ENCODE data around the gene ABCB8. TPM values are rescaled to one million over a fixed set of nuclear protein-coding genes. Genes with fewer than 3 reads are reported as not detected.
A peak's percentile ranks its signal among the peaks of the same experiment; 100 is the strongest.
"Not testable (repeated sequence)": the region's sequence is repeated elsewhere in the genome, so short reads cannot be mapped to it uniquely, and the experiment has no call there.

ABCB8 gene
- total RNA-seq, 1 experiment from 2014 or later: 37.0 TPM

GRCh38 chr7:151013733-151014497, 14.3 kb upstream of the ABCB8 start:
- no peak for DNase-seq (ENCODE audit: low read depth)

- DNase-seq (ENCODE audit: low read depth): no peak
Observed at GRCh38 chr7:151014950-151015349, 13.3 kb upstream of the ABCB8 start.

DNA sequence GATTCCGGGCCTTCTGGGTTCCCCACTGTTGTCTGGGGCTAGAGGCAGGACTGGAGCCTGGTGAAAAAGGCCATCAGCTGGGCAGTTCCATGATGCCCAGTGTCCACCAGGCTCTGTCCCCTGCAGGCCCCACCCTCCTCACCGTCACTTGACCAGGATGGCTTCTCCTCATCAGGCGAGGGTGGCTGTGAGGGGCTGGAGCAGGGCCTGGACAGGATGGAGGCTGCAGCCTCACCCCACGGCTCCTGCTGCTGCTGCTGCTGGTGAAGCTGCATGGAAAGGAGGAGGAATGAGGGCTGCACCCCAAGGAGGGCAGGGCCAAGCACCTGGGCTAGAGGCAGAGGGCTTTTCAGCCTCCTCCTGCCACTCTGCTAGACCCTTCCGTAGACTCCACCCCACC, 12.3 kb upstream of the ABCB8 start:
- no peak for DNase-seq (ENCODE audit: low read depth)

- no peak for DNase-seq (ENCODE audit: low read depth)
Observed at GRCh38 chr7:151016505-151016904, 11.7 kb upstream of the ABCB8 start.

GRCh38 chr7:151016942-151017341, 11.3 kb upstream of the ABCB8 start:
- no peak for DNase-seq (ENCODE audit: low read depth)

- no peak for DNase-seq (ENCODE audit: low read depth)
Observed at GRCh38 chr7:151017370-151017952, 10.8 kb upstream of the ABCB8 start.

- peak; percentile 47 for DNase-seq (ENCODE audit: low read depth)
Observed at GRCh38 chr7:151017953-151018420, 10.3 kb upstream of the ABCB8 start.

DNA sequence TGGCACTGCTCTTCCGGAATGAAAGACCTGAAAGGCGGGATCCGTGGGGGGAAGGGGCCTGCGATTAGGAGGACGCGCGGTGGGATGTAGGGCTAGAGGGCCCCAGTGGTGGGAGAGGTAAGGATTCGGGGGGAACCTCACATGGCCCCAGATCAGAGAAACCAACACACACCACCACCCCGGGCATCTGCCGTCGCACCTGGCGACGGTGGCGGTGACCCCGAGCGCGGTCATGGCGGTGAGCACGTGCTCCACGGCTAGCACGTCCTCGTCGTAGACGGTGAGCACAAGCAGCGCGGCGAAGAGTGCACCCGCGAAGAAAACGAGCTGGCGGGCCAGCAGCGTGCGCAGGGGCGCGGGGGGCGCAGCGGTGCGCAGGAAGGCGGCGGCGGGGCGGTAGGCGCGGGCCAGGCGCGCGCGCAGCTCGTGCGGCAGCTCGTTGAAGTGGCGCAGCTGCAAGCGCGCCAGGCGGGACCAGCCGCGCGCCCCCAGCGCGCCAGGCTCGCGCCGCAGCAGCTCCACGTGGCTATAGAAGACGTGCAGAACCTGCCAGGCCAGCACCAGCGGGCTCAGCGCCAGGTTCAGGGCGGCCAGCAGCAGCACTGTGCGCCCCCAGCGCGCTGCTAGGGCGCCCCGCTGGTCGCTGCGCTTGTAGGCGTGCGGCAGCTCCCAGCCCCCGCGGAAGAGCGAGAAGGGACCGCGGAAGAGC, 9.7 kb upstream of the ABCB8 start:
- no peak for DNase-seq (ENCODE audit: low read depth)

- DNase-seq (ENCODE audit: low read depth): no peak
Observed at GRCh38 chr7:151019130-151019447, 9.2 kb upstream of the ABCB8 start.

DNA sequence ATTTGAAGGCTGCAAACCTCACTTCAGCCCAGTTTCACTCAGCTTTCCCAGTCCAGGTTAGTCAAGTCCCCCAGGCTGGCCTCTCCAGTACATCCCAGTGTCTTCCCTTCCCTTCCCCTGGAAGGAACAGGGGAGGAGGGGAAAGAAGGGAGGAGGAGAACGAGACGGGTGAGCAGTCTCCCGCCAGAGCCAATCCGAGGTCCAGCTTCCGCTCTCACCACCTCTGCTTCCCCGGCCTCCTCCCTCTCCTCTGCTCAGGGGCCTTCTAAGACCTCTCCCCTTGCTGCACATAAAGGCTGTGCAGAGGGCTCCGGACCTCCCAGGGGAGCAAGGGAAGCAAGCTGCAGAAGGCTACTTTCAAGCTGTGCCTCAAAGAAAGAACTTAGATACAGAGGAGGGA, 8.0 kb upstream of the ABCB8 start:
- no peak for DNase-seq (ENCODE audit: low read depth)

DNA sequence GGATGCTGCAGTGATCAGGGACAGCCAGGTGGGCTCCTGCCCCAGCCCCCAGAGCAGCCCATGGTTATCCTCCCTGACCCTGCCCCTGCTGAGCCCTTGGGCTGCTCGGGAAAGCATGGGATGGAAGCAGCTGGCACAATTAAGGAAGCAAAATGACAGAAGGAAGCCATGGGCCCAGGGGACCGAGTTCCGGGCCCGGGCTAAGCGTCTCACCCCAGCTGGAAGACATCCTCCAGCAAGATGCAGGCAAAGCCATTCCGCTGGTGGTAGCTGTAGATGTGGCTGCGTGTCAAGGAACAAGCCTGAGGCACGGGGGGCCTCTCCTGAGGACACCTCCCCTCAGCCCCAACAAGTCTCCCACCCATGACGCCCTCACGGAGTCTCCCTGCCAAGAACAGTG, 5.0 kb upstream of the ABCB8 start:
- DNase-seq (ENCODE audit: low read depth): no peak

DNA sequence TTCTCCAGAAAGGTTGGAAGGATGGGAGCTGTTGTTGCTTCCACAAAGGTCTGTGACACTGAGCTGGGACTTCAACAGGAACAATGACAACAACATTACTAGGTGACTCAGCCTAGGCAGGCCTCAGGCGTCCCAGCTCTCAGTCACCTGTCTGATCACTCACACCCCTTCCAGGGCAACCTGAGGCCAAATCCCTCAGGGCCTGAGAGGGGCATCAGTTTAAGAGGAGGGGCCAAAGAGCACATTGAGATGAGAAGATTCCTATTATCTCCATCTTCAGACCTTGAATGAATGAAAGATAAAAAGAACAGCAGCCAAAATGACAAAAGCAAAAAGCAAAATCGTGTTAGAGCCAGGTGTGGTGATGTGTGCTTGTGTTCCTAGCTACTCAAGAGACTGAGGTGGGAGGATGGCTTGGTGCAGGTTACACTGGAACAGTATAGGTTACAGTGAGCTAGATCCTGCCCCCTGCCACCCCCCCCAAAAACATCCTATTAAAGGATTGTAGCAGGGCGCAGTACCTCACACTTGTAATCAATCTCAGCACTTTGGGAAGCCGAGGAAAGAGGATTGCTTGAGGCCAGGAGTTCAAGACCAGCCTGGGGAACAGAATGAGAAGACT, 3.7 kb upstream of the ABCB8 start, which contains the start of gene ATG9B:
Gene ATG9B, minus strand, starts transcription at position 60 of the 622 bp plus-strand sequence. CDS start 71 bp downstream, outside the sequence.
- DNase-seq (ENCODE audit: low read depth): no peak

GRCh38 chr7:151025924-151026671, 2.2 kb upstream of the ABCB8 start:
- DNase-seq (ENCODE audit: low read depth): peak; percentile 63

GRCh38 chr7:151026771-151027727, 1.2 kb upstream of the ABCB8 start:
- not testable (repeated sequence) for DNase-seq (ENCODE audit: low read depth)

DNA sequence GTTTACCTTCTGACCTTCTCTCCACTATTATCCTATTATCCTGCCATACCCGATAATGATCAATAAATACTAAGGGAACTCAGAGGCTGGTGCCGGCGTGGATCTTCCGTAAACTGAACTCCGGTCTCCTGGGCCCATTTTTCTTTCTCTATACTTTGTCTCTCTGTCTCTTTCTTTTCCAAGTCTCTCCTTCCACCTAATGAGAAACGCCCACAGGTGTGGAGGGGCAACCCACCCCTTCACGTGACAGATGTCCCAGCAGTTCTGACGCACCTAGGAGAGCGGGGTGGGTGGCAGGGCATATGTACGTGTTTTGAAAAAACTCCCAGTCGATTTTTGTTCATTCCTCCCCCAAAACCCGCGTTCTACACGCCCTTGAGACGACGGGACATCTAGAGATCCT, 521 bp upstream of the ABCB8 start:
- DNase-seq (ENCODE audit: low read depth): not testable (repeated sequence)

- no peak for DNase-seq (ENCODE audit: low read depth)
Observed at GRCh38 chr7:151028948-151029501, 775 bp downstream of the ABCB8 start.

DNA sequence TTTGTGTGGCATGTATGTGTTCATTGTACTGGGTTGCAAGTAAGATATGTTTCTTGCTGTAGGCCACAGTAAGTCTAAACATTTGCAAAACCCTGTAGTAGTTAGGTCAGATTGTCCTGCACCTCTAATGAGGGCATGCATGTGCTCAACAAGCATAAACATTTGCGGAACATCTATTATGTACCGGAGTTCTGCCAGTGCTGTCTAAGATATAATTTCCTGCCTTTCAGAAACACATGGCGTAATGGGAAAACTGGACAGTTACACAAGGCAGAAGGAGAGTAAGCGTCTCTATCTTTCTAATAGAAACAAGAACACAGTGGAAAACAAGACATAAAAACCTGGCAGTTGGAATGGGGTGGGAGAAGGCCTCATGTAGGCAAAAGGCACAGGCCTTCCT, 2.8 kb downstream of the ABCB8 start:
- no peak for DNase-seq (ENCODE audit: low read depth)

- no peak for DNase-seq (ENCODE audit: low read depth)
Observed at GRCh38 chr7:151032936-151033863, 5.0 kb downstream of the ABCB8 start.

DNA sequence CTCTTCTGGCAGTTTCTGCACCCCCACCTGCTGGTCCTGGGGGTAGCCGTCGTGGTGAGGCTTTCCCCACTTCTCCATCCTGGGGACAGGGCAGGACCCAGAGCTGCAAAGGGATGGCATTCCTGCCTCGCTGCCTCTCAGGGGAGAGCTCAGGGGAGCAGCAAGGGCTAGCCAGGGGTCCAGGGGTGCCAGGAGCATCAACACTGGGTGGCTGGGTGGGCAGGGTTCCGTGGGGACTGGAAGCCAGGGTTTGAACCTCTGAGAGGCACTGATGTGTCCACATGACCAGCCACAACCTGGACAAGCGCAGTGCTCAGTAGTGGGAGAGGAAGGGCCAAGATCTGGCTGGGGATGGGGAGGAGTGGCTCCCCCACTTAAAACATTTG, 5.6 kb downstream of the ABCB8 start:
- DNase-seq (ENCODE audit: low read depth): no peak

All from HT1080 (cell line).